Ramos (cell line): Measurements from ENCODE around the gene AVPI1.
"Not testable (repeated sequence)": the region's sequence is repeated elsewhere in the genome, so short reads cannot be mapped to it uniquely, and the experiment has no call there.

ENCODE experiments used
- in situ Hi-C: fragments of 300-500 bp; cut with MboI; formaldehyde crosslinking; loops from one replicate; pipeline ENCODE4 v1.14.3; 2022; ENCODE audit warnings: low sequenced_read_pairs; ENCODE audit not compliant: unreplicated experiment

Gene AVPI1

DNA sequence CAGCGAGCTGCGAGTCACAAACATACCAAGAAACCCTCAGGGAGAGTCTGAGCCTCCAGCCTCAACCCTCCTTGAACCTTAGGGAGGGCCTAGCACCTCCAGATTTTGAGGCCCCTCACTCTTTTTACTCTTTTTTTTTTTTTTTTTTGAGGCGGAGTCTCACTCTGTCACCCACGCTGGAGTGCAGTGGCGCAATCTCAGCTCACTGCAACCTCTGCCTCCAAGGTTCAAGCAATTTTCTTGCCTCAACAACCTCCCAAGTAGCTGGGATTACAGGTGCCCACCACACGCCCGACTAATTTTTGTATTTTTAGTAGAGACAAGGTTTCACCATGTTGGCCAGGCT is 2.7 kb downstream of the AVPI1 start:
- in situ Hi-C loops, result not testable (repeated sequence)

DNA sequence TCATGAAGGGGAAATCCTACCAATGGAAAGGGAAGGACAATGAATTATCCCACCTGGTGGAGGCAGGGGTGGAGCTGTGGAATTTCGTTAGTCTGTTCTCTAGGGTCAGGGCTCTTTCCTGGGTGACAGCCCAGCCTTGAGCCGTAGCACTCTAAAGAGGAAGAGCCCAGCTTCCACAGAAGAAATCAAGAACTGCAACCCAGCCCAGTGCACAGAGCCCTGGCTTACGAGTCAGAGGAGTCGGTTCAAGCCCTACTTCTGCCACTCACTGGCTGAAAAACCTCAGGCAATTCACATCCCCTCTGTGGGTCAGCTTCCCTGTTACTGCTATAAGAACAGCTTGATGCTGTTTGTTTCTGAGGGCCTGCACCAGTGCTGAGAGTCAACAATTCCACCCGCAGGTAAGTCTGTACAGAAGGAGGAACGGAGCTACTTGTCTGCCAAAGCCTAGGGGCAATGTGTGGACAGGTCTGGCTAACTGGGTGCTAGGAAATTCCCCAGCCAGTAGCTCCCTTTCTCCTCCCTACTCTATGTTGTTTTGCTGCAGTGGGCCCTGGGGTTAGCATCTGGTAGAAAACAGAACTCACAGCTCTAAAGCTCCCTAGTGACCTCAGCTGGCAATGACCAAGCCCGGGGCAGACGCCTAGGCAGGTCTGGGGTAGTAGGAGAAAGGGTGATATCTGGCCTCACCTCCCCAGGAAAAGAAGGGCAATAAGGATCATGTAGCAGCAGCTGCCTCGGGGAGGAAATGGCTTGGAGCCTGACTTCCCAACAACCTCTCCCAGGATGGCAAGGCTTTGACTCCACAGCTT is 3.3 kb downstream of the AVPI1 start:
- in situ Hi-C loops, result no loop called here

DNA sequence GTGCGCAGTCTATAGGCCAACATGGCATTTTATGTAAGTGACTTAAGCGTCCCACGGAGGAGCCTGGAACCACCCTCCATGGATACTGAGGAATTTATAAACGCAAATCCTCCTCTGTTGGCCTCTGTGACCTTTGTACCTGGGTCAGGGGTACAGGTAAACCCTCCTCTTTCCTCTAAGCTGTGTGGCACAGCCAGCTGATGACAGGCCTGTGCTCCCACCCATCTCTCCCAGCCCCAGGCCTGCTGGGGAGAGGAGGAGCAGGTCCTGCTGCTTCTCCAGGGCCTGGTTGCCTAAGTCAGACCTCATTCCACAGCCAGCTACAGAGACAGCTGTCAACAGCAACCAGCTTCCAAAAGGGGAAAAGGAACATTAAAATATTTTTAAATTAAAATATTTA is 5.0 kb downstream of the AVPI1 start:
- in situ Hi-C loops, result no loop called here

DNA sequence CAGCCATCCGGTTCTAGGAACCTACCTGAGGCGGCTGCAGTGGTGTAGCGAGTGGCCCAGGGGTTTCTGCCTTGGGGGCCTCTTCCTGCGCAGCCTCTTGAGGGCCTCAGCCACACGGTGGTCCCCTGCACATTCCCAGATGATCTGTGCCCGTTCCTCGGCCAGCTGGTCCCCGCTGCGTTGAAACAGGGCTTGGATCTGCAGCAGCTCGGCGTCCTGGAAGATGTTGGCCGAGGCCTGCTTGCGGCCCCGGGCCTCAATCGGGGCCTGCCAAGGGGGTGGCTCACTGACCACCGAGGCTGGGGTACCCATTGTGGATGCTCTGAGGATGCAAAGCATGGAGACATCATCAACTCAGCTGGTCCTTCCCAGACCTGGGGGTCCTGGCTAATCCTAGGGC is 7.4 kb downstream of the AVPI1 start:
- in situ Hi-C loops, result no loop called here

DNA sequence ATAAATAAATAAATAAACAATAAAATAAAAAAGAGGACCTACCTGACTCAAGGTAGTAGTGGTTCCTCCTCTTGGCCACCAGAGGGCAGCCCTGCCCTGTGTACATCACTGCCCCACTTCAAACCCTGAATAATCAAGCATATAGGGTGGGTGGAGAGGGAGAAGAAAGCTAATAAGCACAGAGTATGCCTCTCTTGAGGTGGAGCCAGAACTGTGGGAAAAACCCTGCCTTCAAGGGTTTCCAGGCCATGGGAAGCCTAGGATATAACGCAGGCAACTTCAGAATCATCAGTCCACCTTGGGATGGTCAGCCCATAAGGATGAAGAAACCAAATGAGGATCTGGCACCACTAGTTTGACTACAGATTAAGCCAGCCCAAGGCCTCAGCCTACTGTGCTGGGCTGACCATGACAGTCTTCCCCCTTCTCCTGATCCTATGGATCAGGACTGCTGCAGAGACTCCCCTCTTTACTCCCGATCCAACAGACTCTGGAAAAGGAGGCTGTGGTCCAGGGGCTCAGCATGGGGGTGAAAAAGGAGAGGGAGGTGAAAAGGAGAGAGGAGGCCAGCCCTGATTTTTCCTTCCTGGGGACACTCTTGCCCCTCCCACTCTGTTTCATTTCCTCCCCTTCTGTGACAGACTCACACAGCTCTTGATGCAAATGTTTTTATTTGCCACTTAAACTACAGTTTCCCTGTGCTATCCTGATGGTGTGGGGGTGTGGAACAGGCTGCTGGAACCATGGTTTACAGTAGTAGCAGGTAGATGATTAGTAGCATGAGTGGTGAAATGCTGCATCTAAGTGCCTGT is 10.1 kb downstream of the AVPI1 start:
- in situ Hi-C loops, result no loop called here

DNA sequence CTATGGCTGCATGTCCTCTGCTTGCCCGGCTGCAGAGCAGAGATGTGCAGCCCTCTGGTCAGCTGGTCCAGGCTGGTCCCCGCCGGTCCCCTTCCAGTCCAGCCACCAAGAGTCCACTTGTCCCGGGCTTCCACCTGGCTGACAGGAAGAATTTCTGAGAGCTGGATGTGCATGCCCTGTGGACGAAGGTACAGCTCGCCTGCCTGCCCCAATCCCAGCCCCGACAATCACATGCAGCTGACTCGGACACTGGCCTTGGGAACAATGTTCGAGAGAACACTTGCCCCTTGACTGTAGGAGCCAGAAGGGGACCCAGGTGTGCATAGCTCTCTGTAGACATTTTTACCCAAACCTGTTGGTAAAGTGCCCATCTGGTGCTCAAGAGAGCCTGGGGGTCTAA is 11.8 kb downstream of the AVPI1 start:
- in situ Hi-C loops, result no loop called here

DNA sequence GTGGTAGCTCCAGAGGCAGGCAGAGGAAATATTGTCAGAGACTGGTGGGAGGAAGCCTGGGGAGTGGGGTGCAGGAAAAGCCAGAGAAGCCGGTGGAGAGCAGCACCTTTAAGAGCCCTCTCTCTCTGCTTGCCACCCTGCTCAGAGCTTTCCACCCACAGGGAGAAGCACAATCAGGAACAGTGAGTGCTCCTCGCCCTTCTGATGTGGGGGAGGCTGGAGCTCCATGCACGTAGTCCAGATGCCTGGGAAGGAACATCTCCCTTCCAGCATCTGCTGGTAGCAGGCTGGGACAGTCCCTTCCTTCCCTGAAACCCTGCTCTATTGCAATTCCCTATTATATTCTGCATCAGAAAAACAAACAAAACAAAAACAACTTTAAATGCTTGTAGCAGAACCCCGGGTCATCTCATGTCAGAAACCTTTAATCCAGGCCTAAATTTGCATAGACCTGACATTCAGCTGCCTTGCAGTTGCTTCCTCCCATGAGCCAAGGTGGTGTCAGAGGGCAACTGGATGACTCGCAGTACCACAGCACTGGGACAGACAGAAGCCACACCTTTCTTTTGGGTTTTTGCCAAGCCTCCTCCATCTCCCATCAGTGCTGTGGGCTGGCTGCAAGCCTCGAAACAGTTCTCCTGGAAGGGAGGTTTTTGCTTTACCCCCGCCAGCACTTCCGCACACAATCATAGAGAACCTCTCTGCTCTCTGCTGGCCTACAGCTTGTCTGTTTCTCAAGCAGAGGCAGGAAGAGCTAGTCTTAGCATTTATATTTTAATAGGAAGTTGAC is 13.1 kb downstream of the AVPI1 start:
- in situ Hi-C loops, result no loop called here

DNA sequence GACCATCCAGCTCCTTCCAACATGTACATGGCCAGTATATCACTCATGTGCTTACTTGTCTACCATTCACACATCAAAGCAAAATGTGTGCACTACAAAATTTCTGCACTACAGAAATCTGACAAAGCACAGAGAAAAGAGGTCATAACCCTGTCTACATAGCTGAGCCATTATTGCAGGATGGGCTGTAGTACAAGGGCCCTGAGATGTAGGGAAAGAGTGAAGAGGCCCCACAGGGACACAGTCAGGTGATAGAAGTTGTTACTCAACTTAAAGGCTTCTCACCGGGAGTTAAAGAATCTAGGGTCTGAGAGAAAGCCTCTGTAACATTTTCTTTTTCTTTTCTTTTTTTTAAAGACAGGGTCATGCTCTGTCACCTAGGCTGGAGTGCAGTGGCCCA is 17.5 kb downstream of the AVPI1 start:
- in situ Hi-C loops, result no loop called here

DNA sequence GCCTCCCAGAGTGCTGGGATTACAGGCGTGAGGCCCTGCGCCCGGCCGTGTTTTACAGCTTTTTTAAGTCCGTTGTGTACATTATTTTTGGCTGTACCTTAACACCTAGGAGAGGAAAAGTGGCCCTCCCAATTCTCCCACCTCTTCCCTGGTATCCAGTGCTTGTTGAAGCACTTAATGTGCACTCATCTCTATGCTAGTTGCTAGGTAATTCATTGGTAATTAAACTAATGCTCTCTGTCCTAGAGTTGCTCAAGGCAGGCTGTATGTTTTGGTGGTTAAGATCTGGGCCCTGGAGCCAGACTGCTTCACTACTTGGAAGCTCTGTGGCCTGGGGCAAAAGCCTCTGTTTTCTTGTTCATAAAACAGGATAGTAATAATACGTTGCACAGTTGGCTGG is 19.6 kb downstream of the AVPI1 start:
- in situ Hi-C loops, result no loop called here

DNA sequence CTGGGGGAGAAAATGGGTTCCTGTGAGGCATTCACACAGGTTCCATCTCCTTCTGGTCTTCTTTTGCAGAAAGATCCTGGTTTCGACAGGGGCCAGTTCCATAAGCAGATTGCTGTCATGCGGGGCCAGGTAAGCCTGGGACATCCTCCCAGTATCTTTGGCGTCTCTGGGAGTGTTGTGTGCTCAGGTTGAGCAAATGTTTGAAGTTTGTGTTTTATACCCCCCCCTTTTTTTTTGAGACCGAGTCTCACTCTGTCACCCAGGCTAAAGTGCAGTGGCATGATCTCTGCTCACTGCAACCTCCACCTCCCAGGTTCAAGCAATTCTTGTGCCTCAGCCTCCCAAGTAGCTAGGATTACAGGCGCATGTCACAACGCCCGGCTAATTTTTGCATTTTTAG is 20.0 kb downstream of the AVPI1 start:
- in situ Hi-C loops, result no loop called here

DNA sequence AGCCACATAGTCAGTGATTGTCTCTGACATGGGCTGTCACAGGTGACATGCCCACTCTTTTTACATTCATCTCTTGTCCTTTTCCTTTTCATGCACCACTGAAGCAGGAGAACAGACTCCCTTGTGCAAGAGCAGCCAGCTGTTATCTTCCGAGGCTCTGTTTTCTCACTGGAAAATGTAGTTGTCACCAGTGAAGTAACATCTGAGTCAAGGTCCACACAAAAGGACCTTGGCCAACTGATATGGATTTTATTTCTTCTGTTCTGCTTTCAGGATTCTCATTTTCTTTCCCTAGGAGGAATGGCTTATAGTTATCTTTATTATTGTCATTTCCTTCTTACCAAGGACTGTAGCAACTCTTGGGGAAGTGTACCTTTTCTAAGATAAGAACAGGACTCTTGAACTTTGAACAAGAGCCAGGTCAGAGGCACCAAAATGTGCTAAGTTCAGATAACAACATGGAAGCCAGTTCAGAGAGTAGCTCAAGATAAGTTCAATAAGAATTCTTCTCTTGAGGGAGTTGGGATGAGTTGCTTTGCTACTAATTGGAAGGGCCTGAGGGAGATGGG is 22.7 kb downstream of the AVPI1 start:
- in situ Hi-C loops, result no loop called here

DNA sequence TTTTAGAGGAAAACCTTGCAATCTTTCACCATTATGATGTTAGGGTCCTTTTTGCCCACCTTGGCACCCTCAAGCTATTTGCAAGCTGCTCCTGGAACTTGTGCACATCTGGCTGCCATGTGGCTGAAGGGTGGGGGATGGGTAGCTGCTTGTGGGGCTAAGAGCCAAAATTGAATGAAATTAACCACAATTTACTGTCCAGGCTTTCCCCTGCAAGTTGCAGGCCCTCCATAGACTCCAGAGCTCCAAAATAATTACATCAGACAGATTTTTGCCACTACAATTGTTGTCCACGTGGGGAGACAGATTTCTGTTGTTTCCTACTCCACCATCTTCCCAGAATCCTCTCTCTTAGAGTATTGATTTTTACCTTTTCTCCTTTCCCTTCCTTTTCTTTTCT is 27.5 kb downstream of the AVPI1 start:
- in situ Hi-C loops, result no loop called here

DNA sequence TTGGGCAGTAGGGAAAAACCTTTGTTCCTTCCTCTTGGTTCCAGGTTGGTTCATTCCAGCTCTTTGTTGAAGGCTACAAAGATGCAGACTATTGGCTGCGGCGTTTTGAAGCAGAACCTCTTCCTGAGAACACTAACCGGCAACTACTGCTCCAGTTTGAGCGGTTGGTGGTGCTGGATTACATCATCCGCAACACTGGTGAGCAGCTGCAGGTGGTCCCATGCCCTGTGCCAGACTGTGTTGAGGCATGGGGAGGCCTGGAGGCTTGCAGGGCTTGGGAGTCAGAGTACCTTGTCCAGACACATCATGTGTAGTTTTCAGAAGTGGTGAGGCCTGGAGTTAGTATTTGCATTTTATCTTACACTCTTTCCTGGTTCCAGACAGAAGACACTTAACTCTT is 30.3 kb downstream of the AVPI1 start:
- in situ Hi-C loops, result no loop called here

DNA sequence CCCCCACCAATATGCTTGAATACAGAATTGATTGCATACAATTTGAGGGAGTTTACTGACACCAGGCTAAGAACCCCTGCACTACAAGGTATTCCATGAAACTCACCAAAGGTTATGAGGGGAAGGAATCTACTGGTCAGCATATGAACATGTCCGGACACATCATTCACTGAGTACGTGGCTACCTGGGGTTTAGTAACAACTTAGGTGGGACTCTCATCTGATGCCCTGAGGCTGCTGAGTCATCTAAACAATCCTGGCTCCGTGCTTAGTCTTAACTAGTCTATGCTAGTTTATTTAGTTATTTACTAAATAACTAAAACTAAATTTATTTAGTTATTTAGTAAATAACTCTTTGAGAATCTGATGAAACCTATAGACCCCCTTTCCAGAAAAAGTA is 35.3 kb downstream of the AVPI1 start:
- in situ Hi-C loops, result no loop called here

DNA sequence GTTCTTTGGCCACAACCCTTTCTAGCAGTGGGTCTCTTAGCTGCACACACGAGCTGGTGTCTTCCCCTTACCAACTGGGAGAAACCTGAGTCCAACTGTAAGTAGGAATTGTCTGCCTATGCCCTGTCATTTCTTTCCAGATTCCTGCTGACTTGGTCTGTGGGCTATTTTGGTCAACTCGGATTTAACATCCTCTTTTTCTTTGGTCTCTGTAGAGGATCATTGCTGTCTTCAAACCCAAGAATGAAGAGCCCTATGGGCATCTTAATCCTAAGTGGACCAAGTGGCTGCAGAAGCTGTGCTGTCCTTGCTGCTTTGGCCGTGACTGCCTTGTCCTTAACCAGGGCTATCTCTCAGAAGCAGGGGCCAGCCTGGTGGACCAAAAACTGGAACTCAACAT is 36.3 kb downstream of the AVPI1 start:
- in situ Hi-C loops, result no loop called here

DNA sequence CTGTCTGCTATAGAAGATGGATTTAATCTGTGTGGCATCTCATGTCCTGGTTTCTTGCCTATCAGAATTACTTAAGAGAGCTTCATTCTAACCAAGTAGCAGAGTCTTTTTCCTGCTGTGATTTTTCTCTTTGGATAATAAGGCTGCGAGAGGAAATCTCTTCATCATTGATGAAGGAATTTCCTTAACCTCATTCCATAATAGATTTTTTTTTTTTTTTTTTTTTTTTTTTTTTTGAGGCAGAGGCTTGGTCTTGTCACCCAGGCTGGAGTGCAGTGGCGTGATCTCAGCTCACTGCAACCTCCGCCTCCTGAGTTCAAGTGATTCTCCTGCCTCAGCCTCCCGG is 37.7 kb downstream of the AVPI1 start:
- in situ Hi-C loops, result not testable (repeated sequence)

DNA sequence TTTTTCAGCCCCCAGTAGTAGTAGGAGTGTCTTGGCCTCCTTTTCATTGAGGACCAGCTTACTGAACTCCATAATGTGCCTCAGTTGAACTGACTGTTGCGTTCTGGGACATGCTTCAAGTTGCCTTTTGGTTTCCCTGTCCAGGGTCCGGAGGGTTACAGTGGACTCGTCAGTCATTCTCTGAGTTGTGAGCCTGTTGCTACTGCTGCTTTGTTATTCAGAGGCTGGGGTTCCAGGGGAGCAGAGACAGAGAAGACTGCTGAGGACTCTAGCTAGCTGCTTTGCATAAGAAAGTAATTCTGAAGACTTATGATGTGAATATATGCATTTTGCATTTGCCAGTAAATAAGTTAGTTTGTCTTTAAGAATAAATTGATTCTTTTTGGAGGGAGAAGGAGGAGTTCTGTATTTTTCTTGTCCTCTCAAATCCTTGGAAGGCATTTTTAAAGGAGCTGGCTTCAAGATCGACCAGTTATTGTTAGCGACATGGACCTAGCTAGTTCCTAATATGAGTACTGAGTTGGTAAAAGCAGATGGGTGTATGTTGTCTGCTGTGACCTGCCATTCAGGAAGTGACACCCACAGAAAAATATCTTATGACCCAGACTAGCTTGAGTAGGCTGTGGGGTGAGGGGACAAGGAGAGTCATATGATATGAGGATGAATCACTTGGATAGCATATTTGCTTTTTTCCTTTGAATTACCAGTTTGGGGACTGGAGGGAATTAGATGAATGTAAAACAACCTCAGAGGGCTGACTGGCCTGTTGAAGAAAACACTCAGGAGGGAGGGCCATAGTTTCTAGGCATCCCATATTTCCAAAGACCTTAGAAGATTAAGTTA is 38.3 kb downstream of the AVPI1 start:
- in situ Hi-C loops, result no loop called here

DNA sequence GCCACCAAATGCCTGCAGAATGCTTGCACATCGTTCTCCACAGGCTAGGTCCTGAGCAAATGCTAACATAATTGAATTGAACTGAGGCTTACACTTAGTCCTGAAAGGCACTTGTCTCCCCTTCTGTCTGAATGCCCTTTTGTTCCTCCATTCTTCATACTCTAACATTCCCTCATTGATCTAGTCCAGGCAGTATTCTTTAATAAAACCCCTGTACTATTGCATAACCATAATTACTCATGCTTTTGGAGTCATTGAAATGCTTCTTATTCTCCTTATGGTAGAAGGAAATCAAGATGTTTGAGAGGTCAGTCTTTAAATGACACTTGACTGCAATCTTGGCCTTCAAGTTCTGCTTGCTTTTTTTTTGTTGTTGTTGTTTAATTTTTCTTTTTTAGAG is 39.5 kb downstream of the AVPI1 start:
- in situ Hi-C loops, result no loop called here

DNA sequence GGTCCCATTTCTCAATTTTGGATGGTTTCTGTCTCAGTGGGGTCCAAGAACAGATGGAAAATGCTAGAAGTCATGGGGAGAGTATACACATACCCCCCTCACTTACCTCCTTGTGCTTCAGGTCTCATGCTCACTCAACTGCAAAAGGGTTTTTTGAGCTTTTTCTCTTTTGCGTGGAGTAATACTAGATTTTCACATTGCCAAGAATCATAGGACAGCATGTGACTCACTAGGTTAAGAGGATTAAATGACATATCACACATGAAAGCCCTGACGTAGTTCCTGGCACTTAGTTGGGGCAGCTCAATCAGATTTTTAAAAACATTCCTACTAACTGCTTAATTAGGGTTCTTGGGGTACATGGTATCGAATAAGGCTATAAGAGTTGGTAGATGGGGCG is 42.1 kb downstream of the AVPI1 start:
- in situ Hi-C loops, result no loop called here

DNA sequence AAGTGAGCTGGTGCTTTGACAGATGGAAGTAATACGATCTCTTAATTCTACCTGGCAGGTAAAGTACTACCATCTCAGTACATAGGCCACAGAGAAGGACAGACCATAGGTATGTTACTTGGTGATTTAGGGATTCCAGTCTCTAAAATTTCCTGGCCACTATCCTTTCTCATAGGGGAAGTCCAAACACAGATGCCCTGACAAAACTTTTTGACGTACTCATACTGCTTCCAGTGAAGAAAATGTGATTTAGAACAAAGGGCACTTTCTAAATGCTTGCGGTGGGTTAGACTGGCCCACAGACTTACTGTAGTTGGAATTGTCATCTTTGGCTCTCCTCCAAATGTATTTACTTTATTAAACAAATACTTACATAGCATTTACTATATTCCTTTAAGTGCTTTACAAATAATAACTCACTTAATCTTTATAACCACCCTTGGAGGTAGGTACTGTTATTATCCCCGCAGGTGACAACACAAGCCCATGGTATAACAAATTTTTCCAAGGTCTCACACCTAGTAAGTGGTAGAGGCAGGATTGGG is 43.5 kb downstream of the AVPI1 start:
- in situ Hi-C loops, result no loop called here
